SK-N-SH (cell line): ENCODE data around the gene ZDHHC19. TPM values are rescaled to one million over a fixed set of nuclear protein-coding genes. Genes with fewer than 3 reads are reported as not detected.

Experiments
- CTCF ChIA-PET: fragments of 300-600, 350-600 bp; formaldehyde crosslinking; extraction: SDS; loops from one replicate; lab custom pipeline; 2021; lab: Yijun Ruan, JAX
- POLR2A ChIA-PET: fragments of 350-600 bp; sonication (Branson Sonifier 250); formaldehyde crosslinking; extraction: SDS; loops from one replicate; lab custom pipeline; 2020; ENCODE audit warnings: antibody characterized with exemption, inconsistent platforms; lab: Yijun Ruan, JAX
- DNase-seq: peaks from one replicate; pipeline ENCODE4 v3.0.0; 2012
- H2AFZ ChIP-seq: fragments of 200-600 bp; sonication (generic); 2 replicates; pipeline ENCODE4 v1.8.1; 2016; ENCODE audit warnings: antibody characterized with exemption, mild to moderate bottlenecking, low read depth
- H3F3A ChIP-seq: fragments of 200-600 bp; sonication (generic); replicated peaks from 2 replicates; pipeline ENCODE3; 2016; ENCODE audit warnings: antibody characterized with exemption, mild to moderate bottlenecking; ENCODE audit not compliant: insufficient read depth
- H3K27ac ChIP-seq, 2 experiments: fragments of 200-500 bp in 1 of 2; fragments of 200-600 bp in 1 of 2; sonication (Bioruptor generic) in 1 of 2; sonication (generic), shearing (Covaris generic) in 1 of 2; 2 replicates each; pipeline versions ENCODE4 v1.5.1 to v1.6.1; 2014 to 2016; ENCODE audit warnings: low read depth in 2 of 2, inconsistent platforms in 1 of 2, low read length in 1 of 2, mild to moderate bottlenecking in 1 of 2, mixed read lengths in 1 of 2
- H3K27me3 ChIP-seq: fragments of 200-600 bp; sonication (generic), shearing (Covaris generic); 2 replicates; pipeline ENCODE4 v1.6.1; 2016; ENCODE audit warnings: mixed run types; ENCODE audit not compliant: insufficient read depth
- H3K36me3 ChIP-seq, 2 experiments: fragments of 200-500 bp in 1 of 2; fragments of 200-600 bp in 1 of 2; sonication (Bioruptor generic) in 1 of 2; sonication (generic) in 1 of 2; replicated peaks in 1 of 2; 2 replicates each; pipeline versions ENCODE3 to v1.5.1; 2014 to 2016; ENCODE audit warnings: low read length in 1 of 2, mild to moderate bottlenecking in 1 of 2; ENCODE audit not compliant: insufficient read depth in 2 of 2, control insufficient read depth in 1 of 2
- H3K4me1 ChIP-seq, 2 experiments: fragments of 200-500 bp in 1 of 2; fragments of 200-600 bp in 1 of 2; sonication (Bioruptor generic) in 1 of 2; sonication (generic), shearing (Covaris generic) in 1 of 2; 2 replicates each; pipeline versions ENCODE4 v1.5.1 to v1.6.1; 2014 to 2016; ENCODE audit warnings: low read depth in 1 of 2, low read length in 1 of 2, mixed run types in 1 of 2; ENCODE audit not compliant: insufficient read depth in 2 of 2, control insufficient read depth in 1 of 2
- H3K4me2 ChIP-seq: fragments of 200-600 bp; sonication (generic), shearing (Covaris generic); 2 replicates; pipeline ENCODE4 v1.6.1; 2017; ENCODE audit warnings: mixed run types
- H3K4me3 ChIP-seq, 2 experiments: fragments of 200-500 bp in 1 of 2; fragments of 200-600 bp in 1 of 2; sonication (Bioruptor generic) in 1 of 2; sonication (generic), shearing (Covaris generic) in 1 of 2; 2 replicates each; pipeline versions ENCODE4 v1.5.1 to v1.8.1; 2014 to 2016; ENCODE audit warnings: low read depth in 2 of 2, inconsistent platforms in 1 of 2, low read length in 1 of 2, mild to moderate bottlenecking in 1 of 2, mixed read lengths in 1 of 2, moderate library complexity in 1 of 2
- H3K79me2 ChIP-seq: fragments of 200-600 bp; sonication (generic); 2 replicates; pipeline ENCODE4 v1.8.1; 2017; ENCODE audit warnings: mild to moderate bottlenecking; ENCODE audit not compliant: insufficient read depth
- H3K9ac ChIP-seq: fragments of 200-600 bp; sonication (generic); 2 replicates; pipeline ENCODE4 v1.6.1; 2017; ENCODE audit warnings: mixed run types
- H3K9me2 ChIP-seq: fragments of 200-600 bp; sonication (generic); 2 replicates; pipeline ENCODE4 v1.6.1; 2017; ENCODE audit warnings: mixed run types
- H3K9me3 ChIP-seq: fragments of 200-600 bp; sonication (generic); 2 replicates; pipeline ENCODE4 v1.6.1; 2017; ENCODE audit warnings: mixed run types, mild to moderate bottlenecking, moderate library complexity
- H4K20me1 ChIP-seq: fragments of 200-600 bp; sonication (generic); 2 replicates; pipeline ENCODE4 v1.6.1; 2017; ENCODE audit warnings: mild to moderate bottlenecking, mixed run types; ENCODE audit not compliant: insufficient read depth
- CHD2 ChIP-seq: fragments of 150-350 bp; IDR thresholded peaks from 2 replicates; pipeline ENCODE4 v1.6.1; 2018; ENCODE audit warnings: low read length; ENCODE audit not compliant: partially characterized antibody
- CTCF ChIP-seq: fragments of 200-600 bp; sonication (generic); IDR thresholded peaks from 2 replicates; pipeline ENCODE4 v1.6.1; 2017; ENCODE audit warnings: antibody characterized with exemption, mild to moderate bottlenecking, moderate library complexity
- ELF1 ChIP-seq: IDR thresholded peaks from 2 replicates; pipeline ENCODE4 v1.4.0; 2012
- EP300 ChIP-seq, 2 experiments: IDR thresholded peaks; 2 replicates each; pipeline versions ENCODE4 v1.4.0 to v1.6.1; 2012; ENCODE audit warnings: borderline replicate concordance in 1 of 2, low read depth in 1 of 2, low read length in 1 of 2
- FOXM1 ChIP-seq: IDR thresholded peaks from 2 replicates; pipeline ENCODE4 v1.4.0; 2012; ENCODE audit warnings: low read depth, mild to moderate bottlenecking
- IRF3 ChIP-seq: fragments of 150-350 bp; IDR thresholded peaks from 2 replicates; pipeline ENCODE4 v1.6.1; 2016; ENCODE audit warnings: mild to moderate bottlenecking, low read depth, low read length
- MEF2A ChIP-seq: IDR thresholded peaks from 2 replicates; pipeline ENCODE4 v1.4.0; 2012; ENCODE audit warnings: low read depth, borderline replicate concordance
- NFIC ChIP-seq: IDR thresholded peaks from 2 replicates; pipeline ENCODE4 v1.4.0; 2012; ENCODE audit warnings: borderline replicate concordance
- RCOR1 ChIP-seq: fragments of 150-350 bp; IDR thresholded peaks from 2 replicates; pipeline ENCODE4 v1.6.1; 2017; ENCODE audit warnings: antibody characterized with exemption, low read length
- RFX5 ChIP-seq: IDR thresholded peaks from 2 replicates; pipeline ENCODE4 v1.6.1; 2012; ENCODE audit warnings: mild to moderate bottlenecking, improper control_type of control experiment, low read length
- TAF1 ChIP-seq: IDR thresholded peaks from 2 replicates; pipeline ENCODE4 v1.6.1; 2012; ENCODE audit warnings: low read depth, mild to moderate bottlenecking, low read length, moderate library complexity, borderline replicate concordance
- TCF12 ChIP-seq: IDR thresholded peaks from 2 replicates; pipeline ENCODE4 v1.4.0; 2012
- TEAD4 ChIP-seq: IDR thresholded peaks from 2 replicates; pipeline ENCODE4 v1.4.0; 2012; ENCODE audit warnings: mild to moderate bottlenecking, borderline replicate concordance; ENCODE audit not compliant: insufficient read depth
- YY1 ChIP-seq: IDR thresholded peaks from 2 replicates; pipeline ENCODE4 v1.4.0; 2012; ENCODE audit warnings: low read depth, mild to moderate bottlenecking
- WGBS: methylation state at CpG from one replicate; pipeline ENCODE4 v1.1.6; 2017; ENCODE audit warnings: low lambda C conversion rate; 5-methylcytosine and 5-hydroxymethylcytosine counted together
- polyA plus RNA-seq, 3 experiments: library from polyadenylated mRNA; depleted of rRNA; stranded (reverse); fragments of >200 nt; gene quantifications; 2 replicates each; pipeline ENCODE4 v1.2.3, GENCODE V29; 2012
- TF ChIP-seq, protein P1 (sequence below): IDR thresholded peaks from 2 replicates; pipeline ENCODE4 v1.4.0; 2012; ENCODE audit warnings: low read depth, borderline replicate concordance

ZDHHC19 gene
- polyA plus RNA-seq, 1 of the 3 experiments (the other 2 are of a cell fraction): not detected

GRCh38 chr3:196241704-196242103 is 30.5 kb upstream of the ZDHHC19 start:
- no peak for DNase-seq
- no peak overlapping the region for H3K4me3 ChIP-seq
- no peaks in the 10 kb centered on the region for H3K9me3 ChIP-seq
- no peaks in the 10 kb centered on the region for H3K9me2 ChIP-seq
- ChIA-PET POLR2A (no interaction called here), CTCF (interaction anchor here (1.8 kb wide), 1 partner anchor 13 kb away, joined by 4 read pairs; no protein-coding TSS in a partner anchor)
- H3F3A ChIP-seq: peaks cover 9% of the 10 kb centered on the region
- TF ChIP-seq TCF12: no peak
- TF ChIP-seq TAF1: no peak
- TF ChIP-seq IRF3: no peak
- no peak for TF ChIP-seq MEF2A
- no peak for TF ChIP-seq FOXM1
- TF ChIP-seq ELF1: no peak
- TF ChIP-seq RFX5: no peak
- TF ChIP-seq CTCF: no peak
- TF ChIP-seq NFIC: no peak
- no peak for TF ChIP-seq CHD2
- TF ChIP-seq TEAD4: no peak
- TF ChIP-seq, protein P1, sequence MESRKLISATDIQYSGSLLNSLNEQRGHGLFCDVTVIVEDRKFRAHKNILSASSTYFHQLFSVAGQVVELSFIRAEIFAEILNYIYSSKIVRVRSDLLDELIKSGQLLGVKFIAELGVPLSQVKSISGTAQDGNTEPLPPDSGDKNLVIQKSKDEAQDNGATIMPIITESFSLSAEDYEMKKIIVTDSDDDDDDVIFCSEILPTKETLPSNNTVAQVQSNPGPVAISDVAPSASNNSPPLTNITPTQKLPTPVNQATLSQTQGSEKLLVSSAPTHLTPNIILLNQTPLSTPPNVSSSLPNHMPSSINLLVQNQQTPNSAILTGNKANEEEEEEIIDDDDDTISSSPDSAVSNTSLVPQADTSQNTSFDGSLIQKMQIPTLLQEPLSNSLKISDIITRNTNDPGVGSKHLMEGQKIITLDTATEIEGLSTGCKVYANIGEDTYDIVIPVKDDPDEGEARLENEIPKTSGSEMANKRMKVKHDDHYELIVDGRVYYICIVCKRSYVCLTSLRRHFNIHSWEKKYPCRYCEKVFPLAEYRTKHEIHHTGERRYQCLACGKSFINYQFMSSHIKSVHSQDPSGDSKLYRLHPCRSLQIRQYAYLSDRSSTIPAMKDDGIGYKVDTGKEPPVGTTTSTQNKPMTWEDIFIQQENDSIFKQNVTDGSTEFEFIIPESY: no peak
- no peak for TF ChIP-seq EP300 (IDR thresholded peaks at IDR 0.05; ENCODE audit: borderline replicate concordance in 1 of 2, low read depth in 1 of 2, low read length in 1 of 2)
- no peak for TF ChIP-seq RCOR1
- no peak for TF ChIP-seq YY1
- H3K27me3 ChIP-seq: no peaks in the 10 kb centered on the region
- H3K9ac ChIP-seq: no peak overlapping the region
- no peaks in the 10 kb centered on the region for H3K4me1 ChIP-seq
- H3K79me2 ChIP-seq: no peaks in the 10 kb centered on the region
- H3K27ac ChIP-seq: no peak overlapping the region
- no peak overlapping the region for H2AFZ ChIP-seq
- H4K20me1 ChIP-seq: no peaks in the 10 kb centered on the region
- peaks cover 52% of the 10 kb centered on the region in 2 experiments for H3K36me3 ChIP-seq
- WGBS: 89% methylated on average over 8 of the region's 8 CpGs
- H3K4me2 ChIP-seq: no peak overlapping the region
